H1 (cell line): Measurements from ENCODE around the gene DEAF1. TPM values are rescaled to one million over a fixed set of nuclear protein-coding genes. Genes with fewer than 3 reads are reported as not detected.

ENCODE experiments used
- CTCF ChIA-PET: fragments of 300-600 bp; sonication (Branson Sonifier 250); formaldehyde crosslinking; loops from one replicate; lab custom pipeline; 2021; ENCODE audit not compliant: partially characterized antibody; lab: Charles Lee
- POLR2A ChIA-PET: fragments of 300-600 bp; sonication (Branson Sonifier 250); formaldehyde crosslinking; loops from one replicate; lab custom pipeline; 2021; ENCODE audit warnings: inconsistent platforms; ENCODE audit not compliant: partially characterized antibody; lab: Charles Lee
- DNase-seq, 2 experiments: peaks; one replicate each; pipeline versions ENCODE4 v3.0.0 to v3.0.0-alpha.2; 2010 to 2022; ENCODE audit warnings: low spot score in 2 of 2, low read depth in 1 of 2, mixed read lengths in 1 of 2
- FAIRE-seq: peaks from 2 replicates; lab custom pipeline; 2011; peaks lifted over from hg19 to GRCh38; lab: Jason Lieb, UNC
- H2AFZ ChIP-seq: 2 replicates; pipeline ENCODE4 v1.8.1; 2012; ENCODE audit warnings: low read length, inconsistent platforms
- H2AK5ac ChIP-seq: 2 replicates; pipeline ENCODE4 v1.6.1; 2013; ENCODE audit warnings: low read depth, low read length
- H2BK120ac ChIP-seq: replicated peaks from 2 replicates; pipeline ENCODE3; 2013; ENCODE audit warnings: low read depth, low read length, inconsistent platforms
- H2BK12ac ChIP-seq: 2 replicates; pipeline ENCODE4 v1.6.1; 2013; ENCODE audit warnings: low read depth, low read length
- H2BK15ac ChIP-seq: 2 replicates; pipeline ENCODE4 v1.6.1; 2013; ENCODE audit warnings: low read length
- H2BK20ac ChIP-seq: 2 replicates; pipeline ENCODE4 v1.6.1; 2013; ENCODE audit warnings: low read length
- H2BK5ac ChIP-seq: 2 replicates; pipeline ENCODE4 v1.6.1; 2013; ENCODE audit warnings: low read depth, low read length
- H3K14ac ChIP-seq: 2 replicates; pipeline ENCODE4 v1.6.1; 2013; ENCODE audit warnings: inconsistent platforms; ENCODE audit not compliant: insufficient read length
- H3K18ac ChIP-seq: 2 replicates; pipeline ENCODE4 v1.6.1; 2013; ENCODE audit warnings: low read length; ENCODE audit errors: extremely low read depth
- H3K23ac ChIP-seq: 2 replicates; pipeline ENCODE4 v1.6.1; 2013; ENCODE audit warnings: inconsistent platforms; ENCODE audit not compliant: insufficient read length
- H3K23me2 ChIP-seq: 2 replicates; pipeline ENCODE4 v1.6.1; 2013; ENCODE audit warnings: low read depth, low read length
- H3K27ac ChIP-seq: 2 replicates; pipeline ENCODE4 v1.6.1; 2011; ENCODE audit warnings: low read depth, low read length, inconsistent platforms
- H3K27me3 ChIP-seq, 4 experiments: replicated peaks in 1 of 4; 1 replicate in 1 of 4; 2 replicates in 3 of 4; pipeline versions ENCODE4 v1.6.1 to v1.8.1; 2011 to 2013; ENCODE audit warnings: low read length in 3 of 4, mild to moderate bottlenecking in 3 of 4, inconsistent platforms in 2 of 4, mixed read lengths in 2 of 4, moderate library complexity in 1 of 4; ENCODE audit not compliant: control insufficient read depth in 3 of 4, insufficient read depth in 3 of 4; ENCODE audit errors: extremely low read depth in 1 of 4
- H3K36me3 ChIP-seq, 4 experiments: 2 replicates each; pipeline versions ENCODE4 v1.6.1 to v1.8.1; 2011 to 2013; ENCODE audit warnings: mild to moderate bottlenecking in 4 of 4, low read length in 3 of 4, moderate library complexity in 2 of 4, control low read depth in 1 of 4, inconsistent platforms in 1 of 4; ENCODE audit not compliant: insufficient read depth in 4 of 4, control insufficient read depth in 2 of 4
- H3K4ac ChIP-seq: replicated peaks from 2 replicates; pipeline ENCODE3; 2013; ENCODE audit warnings: low read length, low read depth, mixed read lengths, inconsistent platforms; ENCODE audit not compliant: insufficient read length
- H3K4me1 ChIP-seq, 4 experiments: replicated peaks in 1 of 4; 1 replicate in 1 of 4; 2 replicates in 3 of 4; pipeline versions ENCODE4 v1.6.1 to v1.8.1; 2011 to 2013; ENCODE audit warnings: low read length in 3 of 4, inconsistent platforms in 2 of 4, mixed read lengths in 1 of 4; ENCODE audit not compliant: insufficient read depth in 4 of 4, control insufficient read depth in 3 of 4
- H3K4me2 ChIP-seq, 2 experiments: 2 replicates each; pipeline versions ENCODE4 v1.6.1 to v1.8.1; 2011 to 2013; ENCODE audit warnings: low read depth in 2 of 2, low read length in 2 of 2, control low read depth in 1 of 2, inconsistent platforms in 1 of 2, mild to moderate bottlenecking in 1 of 2; ENCODE audit not compliant: insufficient read depth in 1 of 2
- H3K4me3 ChIP-seq, 4 experiments: fragments of 200-600, 300-600 bp in 1 of 4; sonication (generic), shearing (Covaris generic), sonication (Bioruptor Twin) in 1 of 4; 2 replicates each; pipeline versions ENCODE4 v1.5.1 to v1.8.1; 2011 to 2016; ENCODE audit warnings: low read length in 4 of 4, low read depth in 3 of 4, control low read depth in 2 of 4, inconsistent platforms in 2 of 4, mild to moderate bottlenecking in 2 of 4, mixed read lengths in 1 of 4, moderate library complexity in 1 of 4; ENCODE audit not compliant: insufficient read depth in 2 of 4; ENCODE audit errors: extremely low read depth in 1 of 4
- H3K56ac ChIP-seq: replicated peaks from 2 replicates; pipeline ENCODE3; 2013; ENCODE audit warnings: low read depth, mild to moderate bottlenecking, mixed read lengths, low read length, inconsistent platforms; ENCODE audit not compliant: insufficient read length
- H3K79me1 ChIP-seq: 2 replicates; pipeline ENCODE4 v1.6.1; 2013; ENCODE audit warnings: low read depth, low read length, control low read depth
- H3K79me2 ChIP-seq, 2 experiments: 2 replicates each; pipeline versions ENCODE4 v1.6.1 to v1.8.1; 2012 to 2013; ENCODE audit warnings: low read length in 2 of 2, mild to moderate bottlenecking in 2 of 2, inconsistent platforms in 1 of 2; ENCODE audit not compliant: insufficient read depth in 2 of 2, control insufficient read depth in 1 of 2
- H3K9ac ChIP-seq, 4 experiments: replicated peaks in 1 of 4; 1 replicate in 1 of 4; 2 replicates in 3 of 4; pipeline versions ENCODE4 v1.6.1 to v1.8.1; 2011 to 2013; ENCODE audit warnings: low read depth in 3 of 4, low read length in 3 of 4, control low read depth in 2 of 4, mild to moderate bottlenecking in 2 of 4, moderate library complexity in 2 of 4, inconsistent platforms in 1 of 4; ENCODE audit errors: extremely low read depth in 1 of 4
- H3K9me3 ChIP-seq, 2 experiments: 2 replicates each; pipeline versions ENCODE4 v1.6.1 to v1.8.1; 2012 to 2013; ENCODE audit warnings: mild to moderate bottlenecking in 2 of 2, moderate library complexity in 2 of 2, control low read depth in 1 of 2, inconsistent platforms in 1 of 2, low read depth in 1 of 2, low read length in 1 of 2, mixed read lengths in 1 of 2; ENCODE audit not compliant: insufficient read depth in 2 of 2
- H4K20me1 ChIP-seq, 2 experiments: replicated peaks in 1 of 2; 2 replicates each; pipeline versions ENCODE3 to v1.8.1; 2011 to 2013; ENCODE audit warnings: inconsistent platforms in 2 of 2, low read length in 2 of 2, mild to moderate bottlenecking in 1 of 2; ENCODE audit not compliant: insufficient read depth in 2 of 2, control insufficient read depth in 1 of 2
- H4K5ac ChIP-seq: 2 replicates; pipeline ENCODE4 v1.6.1; 2013; ENCODE audit warnings: low read length, low read depth, mixed read lengths, inconsistent platforms; ENCODE audit not compliant: insufficient read length
- H4K8ac ChIP-seq: 2 replicates; pipeline ENCODE4 v1.8.0; 2013; ENCODE audit warnings: mild to moderate bottlenecking, moderate library complexity, low read length, inconsistent platforms; ENCODE audit not compliant: insufficient read depth; ENCODE audit errors: extremely low read depth
- H4K91ac ChIP-seq: replicated peaks from 2 replicates; pipeline ENCODE3; 2013; ENCODE audit warnings: low read length, mixed read lengths, inconsistent platforms; ENCODE audit not compliant: insufficient read length
- ASH2L ChIP-seq: fragments of 200-600, 300-600 bp; sonication (generic); IDR thresholded peaks from one replicate; pipeline ENCODE4 v1.7.1; 2017; ENCODE audit warnings: low read length
- CREB1 ChIP-seq: IDR thresholded peaks from 2 replicates; pipeline ENCODE4 v1.6.1; 2012; ENCODE audit warnings: inconsistent platforms
- E2F6 ChIP-seq: IDR thresholded peaks from 2 replicates; pipeline ENCODE4 v1.6.1; 2012; ENCODE audit warnings: inconsistent platforms
- GABPA ChIP-seq: IDR thresholded peaks from 2 replicates; pipeline ENCODE4 v1.6.1; 2011; ENCODE audit warnings: mild to moderate bottlenecking, low read length, moderate library complexity, borderline replicate concordance; ENCODE audit not compliant: insufficient read depth
- GTF2F1 ChIP-seq: IDR thresholded peaks from 2 replicates; pipeline ENCODE4 v1.6.1; 2012; ENCODE audit warnings: low read depth, low read length, improper control_type of control experiment, borderline replicate concordance
- HDAC2 ChIP-seq, 2 experiments: fragments of 300-600 bp in 1 of 2; sonication (generic) in 1 of 2; IDR thresholded peaks; 2 replicates each; pipeline ENCODE4 v1.6.1; 2011 to 2012; ENCODE audit warnings: low read depth in 2 of 2, low read length in 2 of 2, mild to moderate bottlenecking in 2 of 2, moderate library complexity in 2 of 2, borderline replicate concordance in 1 of 2, inconsistent platforms in 1 of 2
- JUN ChIP-seq: IDR thresholded peaks from 2 replicates; pipeline ENCODE4 v1.6.1; 2011; ENCODE audit warnings: low read depth, mild to moderate bottlenecking, improper control_type of control experiment, low read length
- JUND ChIP-seq: IDR thresholded peaks from 2 replicates; pipeline ENCODE4 v1.6.1; 2011; ENCODE audit warnings: mild to moderate bottlenecking, improper control_type of control experiment, low read length
- POLR2AphosphoS5 ChIP-seq: IDR thresholded peaks from 2 replicates; pipeline ENCODE4 v1.6.1; 2011; ENCODE audit warnings: low read depth, low read length
- SIN3A ChIP-seq, 2 experiments: IDR thresholded peaks in 1 of 2; conservative IDR thresholded peaks in 1 of 2; 2 replicates each; pipeline ENCODE4 v1.6.1; 2011 to 2012; ENCODE audit warnings: low read length in 2 of 2, improper control_type of control experiment in 1 of 2, low read depth in 1 of 2, mild to moderate bottlenecking in 1 of 2
- WGBS, 2 experiments: shearing (Covaris generic) in 1 of 2; methylation state at CpG; one replicate each; pipeline versions ENCODE4 v1.1.6 to v1.1.7; 2013 to 2015; ENCODE audit warnings: low lambda C conversion rate in 2 of 2, mixed read lengths in 2 of 2, inconsistent platforms in 1 of 2, low coverage in 1 of 2, missing lambda C conversion rate in 1 of 2; ENCODE audit not compliant: insufficient replicate concordance in 2 of 2, insufficient coverage in 1 of 2, insufficient read length in 1 of 2; ENCODE audit errors: extremely low coverage in 1 of 2, missing lambda C conversion rate in 1 of 2; 5-methylcytosine and 5-hydroxymethylcytosine counted together
- polyA plus RNA-seq, 7 experiments: library from polyadenylated mRNA; depleted of rRNA in 3 of 7; stranded (reverse) in 5 of 7; unstranded in 2 of 7; fragments of >200 nt in 5 of 7; fragments of 200-250 nt in 2 of 7; gene quantifications; 1 replicate in 5 of 7; 2 replicates in 1 of 7; 4 replicates in 1 of 7; pipeline versions ENCODE4 v1.2.1 to v1.2.3, GENCODE V29; 2011 to 2013; ENCODE audit warnings: missing spikeins in 2 of 7, mixed read lengths in 2 of 7
- total RNA-seq: library from RNA; stranded (reverse); fragmentation: NEBNext Ultra II Directional; extraction: Animal tissue kit (Norgen Biotek cat#: 25700); gene quantifications from 2 replicates; pipeline ENCODE4 v1.2.1, GENCODE V29; 2021

DEAF1 gene
- total and polyA plus RNA-seq, 2 of the 8 experiments (the other 6 are each of a cell fraction or from before 2014, with no cell fraction given): 47.3 to 58.4 TPM

- no peak overlapping the region for H3K9ac ChIP-seq
- no peaks in the 10 kb centered on the region for H3K27me3 ChIP-seq
- H2BK120ac ChIP-seq: no peak overlapping the region
- 92% methylated on average over 7 of the region's 7 CpGs; no CpG with 5 or more reads in 1 of the 2 experiments for WGBS, 2 experiments
- DNase-seq: no peak
- no peak overlapping the region for H2BK15ac ChIP-seq
- H3K4me1 ChIP-seq: peaks cover 0 to 23% (median 5%) of the 10 kb centered on the region in 4 experiments; a peak in 6 of 7 replicates
- POLR2A ChIA-PET: interaction anchor here (2.8 kb wide), 1 partner anchor 10 kb away, joined by 9 read pairs; no protein-coding TSS in a partner anchor
- H2BK20ac ChIP-seq: no peak overlapping the region
- H2AK5ac ChIP-seq: no peak overlapping the region
- H3K4ac ChIP-seq: no peak overlapping the region
- H2BK5ac ChIP-seq: no peak overlapping the region
- H3K56ac ChIP-seq: no peak overlapping the region
- H3K23ac ChIP-seq: no peak overlapping the region
- FAIRE-seq: no peak
- peaks cover 12% of the 10 kb centered on the region; the same call in 1 of the 2 replicates for H3K79me1 ChIP-seq
- H2BK12ac ChIP-seq: no peak overlapping the region
- H2AFZ ChIP-seq: no peak overlapping the region
- H3K18ac ChIP-seq: no peak overlapping the region
- no peak for TF ChIP-seq JUN
- TF ChIP-seq HDAC2 (IDR thresholded peaks at IDR 0.05; ENCODE audit: borderline replicate concordance in 1 of 2, low read depth in 2 of 2, low read length in 2 of 2): no peak
- no peak for TF ChIP-seq POLR2AphosphoS5
- TF ChIP-seq CREB1: no peak
- TF ChIP-seq SIN3A (conservative IDR thresholded peaks at IDR 0.05 in 1 of 2, IDR thresholded peaks at IDR 0.05 in 1 of 2; ENCODE audit: low read depth in 1 of 2, low read length in 2 of 2): no peak
- TF ChIP-seq GTF2F1: no peak
- TF ChIP-seq E2F6: no peak
- TF ChIP-seq GABPA: no peak
- no peak for TF ChIP-seq JUND
- TF ChIP-seq ASH2L: no peak
- TF ChIP-seq, all 59 proteins: peak for 0
- CTCF ChIA-PET: interaction anchor here (0.8 to 1.3 kb wide), 3 partner anchors 11 to 34 kb away, joined by 3 to 6 read pairs (median 3); no protein-coding TSS in a partner anchor
- Histone ChIP-seq H3K4me2 (no peak overlapping the region), H3K4me3 (no peak overlapping the region), H4K20me1 (peaks cover 10 to 17% of the 10 kb centered on the region in 2 experiments), H3K14ac (no peak overlapping the region), H4K5ac (no peak overlapping the region), H4K8ac (no peak overlapping the region), H3K9me3 (peaks cover 0 to 2% of the 10 kb centered on the region in 2 experiments; a peak in 1 of 4 replicates), H3K27ac (no peak overlapping the region; the same call in 1 of the 2 replicates), H3K79me2 (peaks cover 5 to 33% of the 10 kb centered on the region in 2 experiments; a peak in 3 of 4 replicates), H3K36me3 (peaks cover 6 to 39% (median 21%) of the 10 kb centered on the region in 4 experiments; a peak in 7 of 8 replicates), H3K23me2 (peaks cover 4% of the 10 kb centered on the region; the same call in 1 of the 2 replicates), H4K91ac (no peak overlapping the region)
These were observed 5.4 kb downstream of the DEAF1 start for GRCh38 chr11:689625-690024.
